ENCODE data around the gene CHST6.
"Not testable (repeated sequence)": the region's sequence is repeated elsewhere in the genome, so short reads cannot be mapped to it uniquely, and the experiment has no call there.

CHST6 gene

GRCh38 chr16:75495076-75495674, at the start of gene CHST6:
CHST6 (minus strand) TSS chr16:75495441; CDS start chr16:75479828, 15,613 bp downstream.
- peak; percentile 65 for DNase-seq (ENCODE audit: low read depth, low spot score)

GRCh38 chr16:75542462-75542861, 47.2 kb upstream of the CHST6 start:
- not testable (repeated sequence) for DNase-seq (ENCODE audit: low read depth, low spot score)

DNA sequence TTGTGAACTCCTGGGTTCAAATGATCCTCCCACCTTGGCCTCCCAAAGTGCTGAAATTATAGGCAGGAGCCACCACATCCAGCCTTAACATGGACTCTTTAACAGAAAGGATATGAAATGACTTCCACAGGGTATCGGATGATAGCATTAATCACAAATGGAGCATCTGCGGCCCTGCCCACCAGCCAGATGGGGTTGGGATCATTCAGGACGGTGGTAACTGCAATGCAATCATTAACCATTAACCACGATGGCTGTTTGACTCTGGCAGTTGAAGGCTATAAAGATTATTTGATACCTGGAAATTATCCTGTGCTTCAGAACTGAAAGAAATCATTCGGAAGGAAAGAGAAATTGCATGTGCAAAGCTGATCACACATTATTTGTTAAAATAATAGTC, 46.0 kb upstream of the CHST6 start:
- no peak for DNase-seq (ENCODE audit: low read depth, low spot score)

- DNase-seq (ENCODE audit: low read depth, low spot score), result not testable (repeated sequence)
These were observed 43.8 kb upstream of the CHST6 start for GRCh38 chr16:75538882-75539565.

DNA sequence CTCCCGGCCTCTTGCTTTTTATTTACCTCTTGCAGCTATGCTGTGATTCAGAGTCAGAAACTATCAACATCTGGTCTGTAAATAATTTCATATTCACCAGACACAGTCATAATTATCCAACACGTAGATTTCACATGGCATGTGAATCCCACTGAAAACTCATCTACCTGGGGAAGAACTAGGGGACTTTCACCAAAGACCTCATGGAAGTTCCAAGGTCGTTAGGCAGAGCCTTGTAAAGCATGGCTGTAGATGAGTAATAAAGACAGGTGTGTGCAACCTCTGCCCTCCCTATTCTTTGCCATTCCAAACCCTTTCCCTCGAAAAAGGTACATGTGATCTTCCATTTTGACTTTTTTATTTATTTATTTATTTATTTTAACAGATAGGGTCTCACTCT, 42.5 kb upstream of the CHST6 start:
- no peak for DNase-seq (ENCODE audit: low read depth, low spot score)

- no peak for DNase-seq (ENCODE audit: low read depth, low spot score)
These were observed 40.7 kb upstream of the CHST6 start, which contains the start of gene CHST5 for GRCh38 chr16:75535901-75536300. CHST5 (minus strand) TSS chr16:75536108; CDS start chr16:75530384, 5,724 bp downstream.

- DNase-seq (ENCODE audit: low read depth, low spot score), result no peak
These were observed 40.1 kb upstream of the CHST6 start for GRCh38 chr16:75535211-75535843.

GRCh38 chr16:75534560-75535205, 39.4 kb upstream of the CHST6 start:
- DNase-seq (ENCODE audit: low read depth, low spot score), result no peak

DNA sequence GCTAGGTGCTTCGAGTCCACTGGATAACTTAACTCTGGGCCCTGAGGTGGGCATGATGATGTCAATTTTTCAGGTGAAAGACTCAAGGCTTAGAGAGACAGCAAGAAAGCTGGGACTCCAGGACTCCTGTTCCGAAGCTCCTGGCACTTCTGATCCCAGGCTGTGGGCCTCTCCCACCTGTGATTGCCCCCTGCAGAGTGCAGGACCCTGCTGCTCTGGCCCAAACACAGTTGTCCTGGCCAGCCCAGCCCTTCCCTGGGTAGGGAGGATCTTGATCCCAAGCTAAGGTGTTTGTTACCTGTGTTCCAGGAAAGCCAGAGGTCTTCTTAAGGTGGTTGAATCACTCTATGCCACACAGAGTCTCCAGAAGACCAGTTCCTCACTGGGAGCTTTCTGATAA, 37.5 kb upstream of the CHST6 start:
- no peak for DNase-seq (ENCODE audit: low read depth, low spot score)

DNA sequence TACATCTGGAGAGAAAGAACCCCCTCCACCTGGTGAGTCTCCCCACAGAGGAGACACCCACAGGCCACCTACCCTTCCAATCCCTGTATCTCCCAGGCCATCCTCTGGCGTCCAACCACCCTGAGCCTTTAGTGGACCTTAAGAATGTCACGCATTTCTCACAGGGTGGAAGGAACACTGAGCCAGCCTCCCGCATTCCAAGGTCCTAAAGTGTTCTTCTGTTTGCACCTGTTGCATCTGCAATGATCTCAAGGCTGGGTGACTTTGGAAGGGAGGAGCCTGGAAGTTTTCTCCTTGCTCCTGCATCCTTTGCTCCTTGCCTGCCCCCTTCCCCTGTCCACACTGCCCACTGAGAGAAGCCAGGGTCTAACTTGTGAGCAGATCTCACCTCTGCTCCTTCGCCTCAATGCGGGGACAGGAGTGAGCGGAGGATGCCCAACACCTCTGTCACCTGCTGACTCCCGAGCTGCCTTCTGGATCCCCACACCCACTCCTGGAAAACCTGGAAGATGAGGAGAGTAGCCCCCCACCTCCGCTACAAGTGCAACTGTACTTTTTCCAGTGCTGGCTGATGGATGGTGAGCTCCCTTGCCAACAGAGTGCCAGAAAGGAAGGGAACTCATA, 37.0 kb upstream of the CHST6 start:
- no peak for DNase-seq (ENCODE audit: low read depth, low spot score)

DNA sequence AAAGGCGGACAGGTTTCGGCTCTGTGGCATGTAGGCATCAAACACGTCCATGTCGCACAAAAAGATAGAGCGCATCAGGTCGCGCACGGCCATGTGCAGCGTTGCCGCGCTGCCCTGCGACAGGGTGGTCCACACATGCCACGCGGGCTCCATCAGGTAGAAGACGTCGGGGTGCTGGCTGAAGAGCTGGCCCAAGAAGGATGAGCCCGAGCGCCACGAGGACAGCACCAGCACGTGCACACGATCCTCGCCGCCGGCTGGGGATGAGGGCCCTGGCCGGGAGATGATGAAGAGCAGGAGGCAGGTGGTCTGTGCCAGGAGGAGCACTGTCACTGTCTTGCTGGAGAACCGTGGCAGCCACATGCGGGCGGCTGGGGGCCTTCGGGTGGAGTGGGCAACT, 34.7 kb upstream of the CHST6 start:
- no peak for DNase-seq (ENCODE audit: low read depth, low spot score)

- DNase-seq (ENCODE audit: low read depth, low spot score), result no peak
These were observed 34.0 kb upstream of the CHST6 start for GRCh38 chr16:75529056-75529905.

DNA sequence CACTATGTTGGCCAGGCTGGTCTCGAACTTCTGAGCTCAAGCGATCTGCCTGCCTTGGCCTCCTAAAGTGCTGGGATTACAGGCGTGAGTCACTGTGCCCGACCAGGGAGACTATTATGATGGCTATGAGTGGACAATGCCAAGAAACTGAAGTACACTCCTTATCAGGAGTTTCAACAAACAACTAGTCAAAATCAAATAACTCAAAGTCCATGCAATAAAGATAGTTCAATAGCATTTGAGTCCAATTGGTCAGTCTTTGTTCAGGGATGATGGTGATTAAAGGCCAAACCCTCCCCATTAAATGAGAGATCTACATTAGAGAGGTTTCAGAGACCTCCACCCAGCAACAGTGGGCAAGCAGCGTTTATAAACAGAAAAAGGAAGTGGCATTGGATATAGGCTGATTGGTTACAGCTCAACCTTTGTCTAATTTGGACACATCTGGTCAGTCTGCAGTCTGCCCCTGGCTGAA, 32.6 kb upstream of the CHST6 start:
- no peak for DNase-seq (ENCODE audit: low read depth, low spot score)

DNA sequence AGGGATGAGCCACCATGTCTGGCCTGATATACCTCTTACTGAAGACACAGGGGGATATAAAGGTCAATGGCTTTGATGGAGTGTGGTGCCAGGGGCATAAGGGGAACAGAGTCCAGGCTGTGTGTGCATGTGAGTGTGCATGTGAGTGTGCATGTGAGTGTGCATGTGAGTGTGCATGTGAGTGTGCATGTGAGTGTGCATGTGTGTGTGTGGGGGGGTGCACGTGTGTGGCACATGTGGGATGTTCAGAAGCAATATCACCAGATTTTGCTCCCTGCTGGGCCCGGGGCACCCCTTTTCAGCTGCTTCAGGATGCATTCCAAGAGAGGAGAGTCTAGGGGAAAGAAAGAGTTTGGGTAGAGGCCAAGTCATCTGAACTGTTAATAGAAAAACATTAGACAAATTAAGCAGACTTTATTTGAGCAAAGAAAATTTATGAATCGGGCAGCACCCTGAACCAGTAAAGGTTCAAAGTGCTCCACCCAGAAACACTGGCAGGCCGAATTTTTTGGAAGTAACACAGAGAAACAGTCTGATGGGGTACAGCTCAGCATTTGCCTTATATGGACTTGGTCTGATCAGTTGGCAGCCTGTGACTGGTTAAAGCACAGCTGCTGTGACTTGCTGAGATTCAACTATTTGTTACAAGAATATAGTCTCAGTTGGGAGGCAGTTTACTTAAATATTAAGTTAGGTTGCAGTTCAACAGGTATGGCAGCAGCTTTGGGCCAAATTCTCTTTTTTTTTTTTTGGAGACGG, 31.0 kb upstream of the CHST6 start:
- DNase-seq (ENCODE audit: low read depth, low spot score), result no peak

GRCh38 chr16:75519175-75519574, 23.9 kb upstream of the CHST6 start:
- no peak for DNase-seq (ENCODE audit: low read depth, low spot score)

GRCh38 chr16:75516189-75516966, 21.1 kb upstream of the CHST6 start:
- peak; percentile 56 for DNase-seq (ENCODE audit: low read depth, low spot score)

- DNase-seq (ENCODE audit: low read depth, low spot score), result no peak
These were observed 19.1 kb upstream of the CHST6 start for GRCh38 chr16:75514296-75514695.

DNA sequence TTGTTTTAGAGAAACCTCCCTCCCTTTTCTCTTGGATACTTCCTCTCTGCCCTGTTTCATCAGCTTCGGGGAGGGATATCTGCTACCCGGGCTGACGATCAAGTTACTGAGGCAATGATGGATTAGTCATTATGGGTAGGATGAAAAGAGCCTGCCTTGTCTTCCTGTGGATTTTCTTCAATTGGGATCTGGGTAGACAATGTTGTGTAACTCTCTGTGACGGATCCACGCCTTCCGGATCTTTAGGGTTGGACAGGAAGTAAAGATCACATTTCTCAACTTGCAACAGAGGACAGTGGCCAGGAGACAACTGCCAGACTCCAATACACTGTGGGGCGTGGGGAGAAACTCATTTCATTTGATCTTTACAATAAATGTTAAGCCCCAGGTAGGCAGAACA, 11.3 kb upstream of the CHST6 start:
- DNase-seq (ENCODE audit: low read depth, low spot score), result no peak

GRCh38 chr16:75506107-75506506, 10.9 kb upstream of the CHST6 start:
- no peak for DNase-seq (ENCODE audit: low read depth, low spot score)
